Heart left ventricle (tissue), 16 donors: ENCODE data around the gene INPP5D. TPM values are rescaled to one million over a fixed set of nuclear protein-coding genes. Genes with fewer than 3 reads are reported as not detected.

Experiments used
- ATAC-seq, 4 donors: fragments of 200-7000 bp; cut with Tn5 transposase; one replicate each; pipeline ENCODE4 v1.9.1; 2020 to 2022; ENCODE audit warnings: moderate library complexity in 4 of 4, mild to moderate bottlenecking in 3 of 4, moderate number of reproducible peaks in 1 of 4
- DNase-seq, 5 donors: peaks; one replicate each; pipeline ENCODE4 v3.0.0-alpha.2; 2020
- H3K27ac ChIP-seq, 12 donors: fragments of 200-600 bp; sonication (generic) in 4 of 12; one replicate each; pipeline versions ENCODE4 v1.5.0 to v1.8.0; 2016 to 2022; ENCODE audit warnings: mild to moderate bottlenecking in 2 of 12
- H3K27me3 ChIP-seq, 9 donors: fragments of 200-600 bp; sonication (generic) in 2 of 9; one replicate each; pipeline versions ENCODE4 v1.5.1 to v1.8.0; 2016 to 2022; ENCODE audit warnings: mild to moderate bottlenecking in 3 of 9
- H3K36me3 ChIP-seq, 9 donors: fragments of 200-600 bp; sonication (generic) in 2 of 9; one replicate each; pipeline versions ENCODE4 v1.5.0 to v1.8.0; 2018 to 2022; ENCODE audit warnings: mild to moderate bottlenecking in 2 of 9
- H3K4me1 ChIP-seq, 12 donors: fragments of 200-600 bp; sonication (generic) in 4 of 12; one replicate each; pipeline versions ENCODE4 v1.5.0 to v1.8.0; 2016 to 2022; ENCODE audit warnings: mild to moderate bottlenecking in 3 of 12
- H3K4me3 ChIP-seq, 12 donors: fragments of 200-600 bp; sonication (generic) in 4 of 12; one replicate each; pipeline versions ENCODE4 v1.5.0 to v1.8.0; 2017 to 2022; ENCODE audit warnings: mild to moderate bottlenecking in 9 of 12, moderate library complexity in 4 of 12
- H3K9me3 ChIP-seq, 12 donors: fragments of 200-600 bp; sonication (generic) in 4 of 12; one replicate each; pipeline versions ENCODE4 v1.5.0 to v1.8.0; 2016 to 2022; ENCODE audit warnings: mild to moderate bottlenecking in 1 of 12
- POLR2A ChIP-seq, 2 donors: fragments of 450-650 bp; IDR thresholded peaks; one replicate each; pipeline ENCODE4 v1.6.1; 2017; ENCODE audit warnings: antibody characterized with exemption in 2 of 2, mild to moderate bottlenecking in 2 of 2, moderate library complexity in 2 of 2
- WGBS, 4 donors: extraction: QIAGEN DNeasy Blood & Tissue Kit in 2 of 4; methylation state at CpG; one replicate each; pipeline versions ENCODE4 v1.1.5 to v1.1.7; 2013 to 2018; 5-methylcytosine and 5-hydroxymethylcytosine counted together
- intact Hi-C, 10 donors: fragments of 100-400 bp; cut with DNase I; formaldehyde crosslinking; loops; one replicate each; pipeline versions ENCODE4 v1.11.1 to v1.14.2; 2022
- polyA plus RNA-seq, 2 donors: library from polyadenylated mRNA; stranded (reverse); fragments of 200-250 nt; gene quantifications; one replicate each; pipeline ENCODE4 v1.2.3, GENCODE V29; 2013
- total RNA-seq, 9 donors: library from RNA; depleted of rRNA in 2 of 9; stranded (reverse); fragments of >200 nt in 2 of 9; fragmentation: NEBNext Ultra II Directional in 3 of 9; extraction: Animal tissue kit (Norgen Biotek cat#: 25700) in 3 of 9; gene quantifications; one replicate each; pipeline versions ENCODE4 v1.1.0 to v1.2.4, GENCODE V29; 2016 to 2023
- TF ChIP-seq, protein P1 (sequence below), 12 donors: fragments of 200-600 bp; sonication (generic) in 4 of 12; IDR thresholded peaks; one replicate each; pipeline versions ENCODE4 v1.5.0 to v1.8.0; 2018 to 2022; ENCODE audit warnings: antibody characterized with exemption in 12 of 12, mild to moderate bottlenecking in 5 of 12
- donor health status: ischemic (EF 13 %, LVEDD 7.1; RV severe dilation, severe dysfunction).
- donor health status: healthy with polysubstance abuse.
- donor health status: DM: no; HTN: yes; CAD: no.
- donor health status: DM: no; HTN: no; CAD: no.
- donor health status: ischemic (EF 25% LVEDD 6.9; RV normal size, moderate dysfunction).
- donor health status: ischemic (EF 25% LVEDD 5.7; RV mildly dilated, moderate dysfunction).
- donor health status: healthy.
- donor health status: DM: yes; HTN: yes; CAD: no.
- donor health status: ischemic (EF 35%, LVEDD 5.7; RV mildly dilated, moderate dysfunction).
- donor health status: nonischemic (EF 11% LVEDD 7.7; RV severe dilation, severe dysfunction).
- donor health status: DM: yes; HTN: yes; CAD: no.
- donor health status: PGD.
- donor health status: ischemic (EF 29% LVEDD 5.4; RV normal size, mild dysfunction).
- donor health status: nonischemic (EF 23%, LVEDD 6.1; RV moderate dilation, normal function).

Gene INPP5D
- total and polyA plus RNA-seq, 11 donors: 2.8 to 29.1 (median 4.9) TPM

DNA sequence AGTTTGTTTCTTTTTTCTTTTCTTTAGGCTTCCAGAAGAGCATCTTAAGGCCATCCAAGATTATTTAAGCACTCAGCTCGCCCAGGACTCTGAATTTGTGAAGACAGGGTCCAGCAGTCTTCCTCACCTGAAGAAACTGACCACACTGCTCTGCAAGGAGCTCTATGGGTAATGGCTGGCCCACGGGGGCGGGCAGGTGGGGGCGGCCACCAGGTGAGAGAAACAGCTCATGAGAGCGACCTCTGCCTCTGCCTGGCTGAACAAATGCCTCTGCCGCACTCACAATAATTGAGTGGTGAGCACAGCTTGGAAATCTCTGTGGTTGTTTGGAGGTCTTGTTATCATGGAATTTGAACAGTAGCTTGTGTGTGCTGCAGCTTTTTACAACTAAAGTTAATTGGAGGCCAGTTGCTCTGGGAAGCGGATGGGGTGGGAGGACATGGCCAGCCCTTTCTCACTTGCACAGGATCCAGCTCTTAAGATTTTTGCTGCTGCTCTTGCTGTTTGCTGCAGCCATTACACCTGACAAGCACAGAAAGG is 70.4 kb downstream of the INPP5D start:
- Histone ChIP-seq H3K27ac (no peak overlapping the region), H3K4me1 (no peaks in the 10 kb centered on the region), H3K9me3 (peaks cover 0 to 5% (median 0%) of the 10 kb centered on the region in 12 donors), H3K4me3 (no peak overlapping the region), H3K36me3 (peaks cover 0 to 91% (median 12%) of the 10 kb centered on the region in 9 donors), H3K27me3 (peaks cover 0 to 5% (median 0%) of the 10 kb centered on the region in 9 donors)
- WGBS, 4 donors: 65 to 78% (median 72%) methylated on average over 7 of the region's 7 CpGs
- intact Hi-C loops: no loop called here
- ATAC-seq: no peak
- no peak for DNase-seq
- TF ChIP-seq, protein P1, sequence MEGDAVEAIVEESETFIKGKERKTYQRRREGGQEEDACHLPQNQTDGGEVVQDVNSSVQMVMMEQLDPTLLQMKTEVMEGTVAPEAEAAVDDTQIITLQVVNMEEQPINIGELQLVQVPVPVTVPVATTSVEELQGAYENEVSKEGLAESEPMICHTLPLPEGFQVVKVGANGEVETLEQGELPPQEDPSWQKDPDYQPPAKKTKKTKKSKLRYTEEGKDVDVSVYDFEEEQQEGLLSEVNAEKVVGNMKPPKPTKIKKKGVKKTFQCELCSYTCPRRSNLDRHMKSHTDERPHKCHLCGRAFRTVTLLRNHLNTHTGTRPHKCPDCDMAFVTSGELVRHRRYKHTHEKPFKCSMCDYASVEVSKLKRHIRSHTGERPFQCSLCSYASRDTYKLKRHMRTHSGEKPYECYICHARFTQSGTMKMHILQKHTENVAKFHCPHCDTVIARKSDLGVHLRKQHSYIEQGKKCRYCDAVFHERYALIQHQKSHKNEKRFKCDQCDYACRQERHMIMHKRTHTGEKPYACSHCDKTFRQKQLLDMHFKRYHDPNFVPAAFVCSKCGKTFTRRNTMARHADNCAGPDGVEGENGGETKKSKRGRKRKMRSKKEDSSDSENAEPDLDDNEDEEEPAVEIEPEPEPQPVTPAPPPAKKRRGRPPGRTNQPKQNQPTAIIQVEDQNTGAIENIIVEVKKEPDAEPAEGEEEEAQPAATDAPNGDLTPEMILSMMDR (IDR thresholded peaks at IDR 0.05): no peak
- TF ChIP-seq POLR2A (IDR thresholded peaks at IDR 0.05): no peak

DNA sequence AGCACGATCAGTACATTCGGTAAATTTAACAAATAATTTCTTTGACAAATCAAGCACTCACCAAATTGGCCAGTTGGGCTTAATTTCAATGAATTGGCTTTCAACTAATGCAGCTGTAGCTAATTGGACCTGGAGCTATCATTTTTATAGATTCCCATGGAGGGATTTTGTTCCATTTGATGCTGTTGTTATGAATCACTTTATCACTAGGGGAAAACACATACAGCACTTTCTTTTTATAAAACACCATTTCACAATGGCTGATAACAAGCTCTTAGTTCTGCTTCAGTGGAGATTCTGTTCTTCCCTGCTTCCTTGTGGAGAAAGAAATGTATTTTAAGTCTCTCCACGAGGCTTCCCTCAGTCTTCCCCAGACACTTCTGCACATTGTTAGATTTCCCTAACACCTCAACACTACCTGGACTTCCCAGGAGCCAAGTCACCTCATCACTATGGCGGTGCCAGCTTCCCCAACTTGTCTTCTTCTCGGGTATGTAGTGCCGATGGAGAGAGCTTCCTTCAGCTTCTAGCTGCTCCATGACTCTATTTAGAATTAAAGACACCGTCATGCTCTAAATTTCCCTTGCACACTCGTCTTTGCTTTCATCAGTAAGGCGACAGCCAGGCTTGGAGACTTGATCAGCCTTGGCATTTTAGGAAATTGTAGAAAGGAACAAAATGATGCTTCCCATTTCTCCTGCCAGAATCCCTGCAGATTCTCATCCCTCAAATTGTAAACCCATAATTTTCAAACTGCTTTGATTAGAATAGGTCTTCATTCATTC is 72.0 kb downstream of the INPP5D start:
- Histone ChIP-seq H3K9me3 (peaks cover 0 to 13% (median 4%) of the 10 kb centered on the region in 12 donors), H3K4me1 (no peaks in the 10 kb centered on the region), H3K27me3 (peaks cover 0 to 5% (median 0%) of the 10 kb centered on the region in 9 donors), H3K36me3 (peaks cover 0 to 91% (median 9%) of the 10 kb centered on the region in 9 donors), H3K4me3 (no peak overlapping the region), H3K27ac (no peak overlapping the region)
- intact Hi-C loops: no loop called here
- TF ChIP-seq, protein P1 (IDR thresholded peaks at IDR 0.05): no peak
- TF ChIP-seq POLR2A (IDR thresholded peaks at IDR 0.05): no peak
- 74 to 82% (median 78%) methylated on average over 9 of the region's 9 CpGs for WGBS, 4 donors
- DNase-seq: no peak
- no peak for ATAC-seq

DNA sequence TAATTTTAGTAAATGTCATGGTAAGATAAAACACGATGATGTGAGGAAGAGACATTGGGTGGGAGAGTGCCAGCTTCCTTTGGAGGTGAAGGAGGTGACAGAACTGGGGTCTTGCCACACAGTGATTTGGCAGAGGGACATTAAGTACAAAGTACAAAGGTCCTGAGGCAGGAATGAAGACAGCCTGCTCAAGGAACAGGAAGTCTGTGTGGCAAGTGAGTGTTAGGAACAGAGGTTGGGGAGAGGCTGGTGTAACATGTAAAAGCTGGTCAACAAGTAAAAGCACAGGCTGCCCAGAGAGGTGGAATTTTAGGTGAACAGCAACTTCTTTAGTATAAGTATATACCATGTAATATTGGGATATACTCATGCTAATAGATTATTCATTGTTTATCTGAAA is 73.1 kb downstream of the INPP5D start:
- H3K4me1 ChIP-seq: no peaks in the 10 kb centered on the region
- H3K36me3 ChIP-seq: peaks cover 0 to 83% (median 9%) of the 10 kb centered on the region in 9 donors
- ATAC-seq: no peak
- 0 to 71% (median 34%) methylated on average over 1 of the region's 1 CpG for WGBS, 4 donors
- no peak for TF ChIP-seq POLR2A (IDR thresholded peaks at IDR 0.05)
- TF ChIP-seq, protein P1 (IDR thresholded peaks at IDR 0.05): no peak
- no peak for DNase-seq
- H3K27me3 ChIP-seq: peaks cover 0 to 5% (median 0%) of the 10 kb centered on the region in 9 donors
- H3K27ac ChIP-seq: no peak overlapping the region
- peaks cover 0 to 13% (median 4%) of the 10 kb centered on the region in 12 donors for H3K9me3 ChIP-seq
- intact Hi-C loops: no loop called here
- no peak overlapping the region for H3K4me3 ChIP-seq

DNA sequence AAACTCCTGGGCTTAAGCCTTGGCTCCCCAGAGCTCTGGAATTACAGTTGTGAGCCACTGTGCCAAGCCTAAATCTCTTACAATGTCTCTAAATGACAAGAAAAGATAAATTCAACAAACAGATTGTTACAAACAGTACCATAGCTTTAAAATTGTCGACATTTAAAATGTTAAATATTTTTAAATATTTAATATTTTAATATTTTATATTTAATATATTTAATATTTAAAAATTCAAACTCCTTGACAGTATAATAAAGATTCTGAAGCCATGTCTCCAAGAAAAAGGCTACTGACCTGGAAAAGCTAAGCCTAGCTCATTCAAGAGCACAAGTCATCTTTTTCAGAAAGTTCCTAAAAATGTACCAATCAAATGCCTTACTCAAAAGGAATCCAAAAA is 75.3 kb downstream of the INPP5D start:
- Histone ChIP-seq H3K27ac (no peak overlapping the region), H3K4me1 (no peaks in the 10 kb centered on the region), H3K36me3 (peaks cover 0 to 84% (median 9%) of the 10 kb centered on the region in 9 donors), H3K4me3 (no peak overlapping the region), H3K9me3 (peaks cover 0 to 13% (median 4%) of the 10 kb centered on the region in 12 donors), H3K27me3 (peaks cover 0 to 9% (median 0%) of the 10 kb centered on the region in 9 donors)
- ATAC-seq: no peak
- DNase-seq: no peak
- 86 to 92% (median 90%) methylated on average over 1 of the region's 1 CpG for WGBS, 4 donors
- TF ChIP-seq, protein P1 (IDR thresholded peaks at IDR 0.05): no peak
- TF ChIP-seq POLR2A (IDR thresholded peaks at IDR 0.05): no peak
- intact Hi-C loops: no loop called here
